ENCODE measurements around the gene METRNL. TPM values are rescaled to one million over a fixed set of nuclear protein-coding genes. Genes with fewer than 3 reads are reported as not detected.

The METRNL gene
- total RNA-seq, 4 donors from 2014 or later, result 25.0 to 44.4 (median 35.8) TPM

DNA sequence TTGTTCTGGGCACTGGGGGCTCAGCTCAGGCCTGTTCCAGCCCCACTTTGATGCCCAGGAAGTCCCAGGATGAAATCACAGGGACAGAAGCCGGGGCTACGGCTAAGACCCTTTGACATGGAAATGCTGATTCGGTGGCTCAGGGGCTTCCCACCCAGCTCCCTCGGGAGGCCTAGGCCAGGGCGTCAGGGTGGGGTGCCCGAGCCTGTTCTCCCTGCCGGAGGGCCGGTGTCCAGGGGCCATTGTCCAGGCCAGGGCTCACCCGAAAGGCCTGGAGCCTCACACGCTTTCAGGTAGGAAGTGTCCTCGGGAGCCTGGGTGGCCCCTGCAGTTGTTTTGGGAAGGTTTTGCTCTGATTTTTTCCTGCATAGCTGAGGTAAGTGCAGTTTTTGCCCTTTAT is 34.0 kb downstream of the METRNL start:
- Histone ChIP-seq H3K4me3 (no peak overlapping the region), H3K27me3 (no peaks in the 10 kb centered on the region), H3K4me1 (peaks cover 0 to 12% of the 10 kb centered on the region in 2 donors), H3K36me3 (no peaks in the 10 kb centered on the region), H3K27ac (no peak overlapping the region), H3K9me3 (no peaks in the 10 kb centered on the region)
- intact Hi-C loops (cut with DNase I; ENCODE audit: low total_unique reads), result no loop called here
- TF ChIP-seq POLR2A (IDR thresholded peaks at IDR 0.05), result no peak
- TF ChIP-seq, protein P1, sequence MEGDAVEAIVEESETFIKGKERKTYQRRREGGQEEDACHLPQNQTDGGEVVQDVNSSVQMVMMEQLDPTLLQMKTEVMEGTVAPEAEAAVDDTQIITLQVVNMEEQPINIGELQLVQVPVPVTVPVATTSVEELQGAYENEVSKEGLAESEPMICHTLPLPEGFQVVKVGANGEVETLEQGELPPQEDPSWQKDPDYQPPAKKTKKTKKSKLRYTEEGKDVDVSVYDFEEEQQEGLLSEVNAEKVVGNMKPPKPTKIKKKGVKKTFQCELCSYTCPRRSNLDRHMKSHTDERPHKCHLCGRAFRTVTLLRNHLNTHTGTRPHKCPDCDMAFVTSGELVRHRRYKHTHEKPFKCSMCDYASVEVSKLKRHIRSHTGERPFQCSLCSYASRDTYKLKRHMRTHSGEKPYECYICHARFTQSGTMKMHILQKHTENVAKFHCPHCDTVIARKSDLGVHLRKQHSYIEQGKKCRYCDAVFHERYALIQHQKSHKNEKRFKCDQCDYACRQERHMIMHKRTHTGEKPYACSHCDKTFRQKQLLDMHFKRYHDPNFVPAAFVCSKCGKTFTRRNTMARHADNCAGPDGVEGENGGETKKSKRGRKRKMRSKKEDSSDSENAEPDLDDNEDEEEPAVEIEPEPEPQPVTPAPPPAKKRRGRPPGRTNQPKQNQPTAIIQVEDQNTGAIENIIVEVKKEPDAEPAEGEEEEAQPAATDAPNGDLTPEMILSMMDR (IDR thresholded peaks at IDR 0.05), result no peak
- DNase-seq, result no peak

DNA sequence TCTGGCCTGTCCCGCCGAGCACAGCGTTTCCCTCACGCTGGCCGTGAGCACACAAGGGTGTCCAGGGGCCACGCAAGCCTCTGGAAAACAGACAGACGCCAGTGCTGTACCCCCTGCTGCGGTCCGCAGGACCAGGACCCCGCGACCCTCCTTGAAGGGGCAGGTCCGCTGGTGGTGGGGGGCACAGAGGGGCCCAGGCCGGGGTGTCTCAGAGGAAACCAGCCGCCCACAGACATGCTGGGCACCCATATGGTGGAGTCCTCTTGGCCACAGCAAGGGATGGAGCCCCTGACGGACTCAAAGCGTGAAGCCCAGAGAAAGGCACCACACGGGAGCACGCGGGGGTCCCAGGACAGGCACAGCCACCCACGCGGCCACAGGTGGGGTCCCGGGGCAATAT is 34.4 kb downstream of the METRNL start:
- no peaks in the 10 kb centered on the region for H3K9me3 ChIP-seq
- TF ChIP-seq, protein P1 (IDR thresholded peaks at IDR 0.05), result no peak
- no peak for TF ChIP-seq POLR2A (IDR thresholded peaks at IDR 0.05)
- H3K27me3 ChIP-seq, result no peaks in the 10 kb centered on the region
- H3K36me3 ChIP-seq, result no peaks in the 10 kb centered on the region
- H3K4me3 ChIP-seq, result no peak overlapping the region
- intact Hi-C loops (cut with DNase I; ENCODE audit: low total_unique reads), result no loop called here
- H3K4me1 ChIP-seq, result peaks cover 0 to 12% of the 10 kb centered on the region in 2 donors
- DNase-seq, result no peak
- H3K27ac ChIP-seq, result no peak overlapping the region

DNA sequence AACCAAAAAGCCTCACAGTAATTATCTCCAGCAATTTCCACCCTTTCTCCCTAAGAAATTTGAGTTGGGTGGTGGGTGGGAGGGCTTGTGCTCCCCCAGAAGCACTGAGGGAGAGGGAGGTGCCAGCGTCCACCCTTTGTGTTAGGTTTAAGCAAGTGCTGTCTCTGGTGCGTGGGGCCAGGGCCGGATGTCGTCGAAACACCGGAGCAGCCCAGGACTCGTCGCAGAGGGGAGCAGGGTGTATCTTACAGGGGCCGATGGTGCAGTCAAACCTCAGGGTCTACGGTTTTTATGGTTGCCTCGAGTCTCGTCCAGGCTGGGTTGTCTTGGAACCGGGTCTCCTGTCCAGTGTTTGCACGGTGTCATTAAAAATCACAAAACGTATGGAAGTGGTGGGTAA is 35.3 kb downstream of the METRNL start:
- no peaks in the 10 kb centered on the region for H3K9me3 ChIP-seq
- H3K27ac ChIP-seq, result no peak overlapping the region
- H3K36me3 ChIP-seq, result no peaks in the 10 kb centered on the region
- H3K4me1 ChIP-seq, result peaks cover 0 to 9% of the 10 kb centered on the region in 2 donors
- intact Hi-C loops (cut with DNase I; ENCODE audit: low total_unique reads), result no loop called here
- DNase-seq, result no peak
- H3K4me3 ChIP-seq, result no peak overlapping the region
- TF ChIP-seq, protein P1 (IDR thresholded peaks at IDR 0.05), result no peak
- no peak for TF ChIP-seq POLR2A (IDR thresholded peaks at IDR 0.05)
- H3K27me3 ChIP-seq, result no peaks in the 10 kb centered on the region

DNA sequence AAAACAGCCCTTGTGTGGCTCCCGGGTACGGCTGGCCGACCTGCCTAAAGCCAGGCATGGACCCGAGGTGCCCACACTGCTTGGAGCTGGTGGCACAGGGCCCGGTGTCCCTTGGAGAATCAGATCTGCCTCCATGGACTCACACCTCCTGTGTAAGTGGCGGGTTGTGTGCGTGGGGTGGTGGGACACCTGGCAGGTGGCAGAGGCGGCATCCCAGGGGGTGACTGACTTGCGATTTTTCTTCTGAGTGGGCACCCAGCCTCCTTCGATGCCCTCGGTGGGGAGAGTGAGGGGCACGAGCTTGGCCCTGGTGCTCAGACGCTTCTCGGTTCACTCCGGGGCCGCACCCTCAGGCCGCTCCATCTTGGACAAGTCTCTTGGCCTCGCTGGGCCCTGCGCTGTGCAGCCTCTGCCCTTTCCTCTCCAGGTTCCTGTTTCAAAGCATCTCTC is 35.8 kb downstream of the METRNL start:
- intact Hi-C loops (cut with DNase I; ENCODE audit: low total_unique reads), result no loop called here
- Histone ChIP-seq H3K36me3 (no peaks in the 10 kb centered on the region), H3K4me1 (peaks cover 0 to 4% of the 10 kb centered on the region in 2 donors), H3K27me3 (no peaks in the 10 kb centered on the region), H3K4me3 (no peak overlapping the region), H3K9me3 (no peaks in the 10 kb centered on the region), H3K27ac (no peak overlapping the region)
- no peak for DNase-seq
- TF ChIP-seq, protein P1 (IDR thresholded peaks at IDR 0.05), result no peak
- TF ChIP-seq POLR2A (IDR thresholded peaks at IDR 0.05), result no peak

DNA sequence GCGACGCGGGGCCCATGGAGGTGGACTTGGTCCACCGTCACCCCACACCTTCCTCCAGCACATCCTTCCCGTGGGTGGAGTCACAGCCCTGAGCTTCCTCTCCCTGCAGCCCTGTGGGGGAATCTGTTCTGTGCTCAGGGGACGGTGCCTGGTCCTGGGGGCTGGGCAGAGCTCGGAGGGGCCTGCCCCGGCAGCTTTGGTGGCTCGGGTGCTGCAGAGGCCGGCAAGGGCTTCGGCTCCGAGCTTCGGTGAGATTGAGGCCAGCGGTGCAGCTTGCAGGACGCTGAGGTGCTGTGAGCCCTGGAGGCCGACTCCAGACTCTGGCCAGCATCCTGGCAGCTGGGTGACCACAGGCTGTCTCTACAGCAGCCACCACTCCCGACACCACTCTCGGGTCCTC is 36.4 kb downstream of the METRNL start:
- H3K27me3 ChIP-seq, result no peaks in the 10 kb centered on the region
- no peak overlapping the region for H3K27ac ChIP-seq
- no peaks in the 10 kb centered on the region for H3K9me3 ChIP-seq
- H3K4me3 ChIP-seq, result no peak overlapping the region
- no peaks in the 10 kb centered on the region for H3K4me1 ChIP-seq
- H3K36me3 ChIP-seq, result no peaks in the 10 kb centered on the region
- no peak for TF ChIP-seq POLR2A (IDR thresholded peaks at IDR 0.05)
- TF ChIP-seq, protein P1 (IDR thresholded peaks at IDR 0.05), result no peak
- intact Hi-C loops (cut with DNase I; ENCODE audit: low total_unique reads), result no loop called here
- no peak for DNase-seq

Measured in uterus (tissue), 4 donors.